HG03103 (cell line): ENCODE measurements around the gene ZFPM1.

ENCODE experiments used
- ATAC-seq: cut with Tn5 transposase; IDR thresholded peaks from one replicate; pipeline ENCODE4 v1.9.1; 2021; ENCODE audit warnings: low read depth; ENCODE audit not compliant: unreplicated experiment

The ZFPM1 gene

DNA sequence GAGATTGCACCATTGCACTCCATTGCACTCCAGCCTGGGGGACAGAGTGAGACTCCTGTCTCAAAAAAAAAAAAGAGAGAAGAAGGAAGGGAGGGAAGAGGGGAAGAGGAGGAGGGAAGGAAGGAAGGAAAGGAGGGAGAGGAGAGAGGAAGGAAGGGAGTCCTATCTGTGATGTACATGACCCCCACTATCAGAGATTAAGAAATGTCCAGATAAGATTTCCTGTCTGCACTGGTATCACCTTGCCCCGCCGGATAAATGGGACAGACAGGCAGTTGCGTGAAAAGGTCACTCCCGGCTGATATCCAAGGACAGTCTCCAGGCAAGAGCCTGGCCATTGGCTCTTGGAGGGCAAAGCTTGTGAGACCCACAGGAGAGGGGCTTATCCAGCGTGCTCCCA is 5.2 kb upstream of the ZFPM1 start:
- ATAC-seq: no peak

DNA sequence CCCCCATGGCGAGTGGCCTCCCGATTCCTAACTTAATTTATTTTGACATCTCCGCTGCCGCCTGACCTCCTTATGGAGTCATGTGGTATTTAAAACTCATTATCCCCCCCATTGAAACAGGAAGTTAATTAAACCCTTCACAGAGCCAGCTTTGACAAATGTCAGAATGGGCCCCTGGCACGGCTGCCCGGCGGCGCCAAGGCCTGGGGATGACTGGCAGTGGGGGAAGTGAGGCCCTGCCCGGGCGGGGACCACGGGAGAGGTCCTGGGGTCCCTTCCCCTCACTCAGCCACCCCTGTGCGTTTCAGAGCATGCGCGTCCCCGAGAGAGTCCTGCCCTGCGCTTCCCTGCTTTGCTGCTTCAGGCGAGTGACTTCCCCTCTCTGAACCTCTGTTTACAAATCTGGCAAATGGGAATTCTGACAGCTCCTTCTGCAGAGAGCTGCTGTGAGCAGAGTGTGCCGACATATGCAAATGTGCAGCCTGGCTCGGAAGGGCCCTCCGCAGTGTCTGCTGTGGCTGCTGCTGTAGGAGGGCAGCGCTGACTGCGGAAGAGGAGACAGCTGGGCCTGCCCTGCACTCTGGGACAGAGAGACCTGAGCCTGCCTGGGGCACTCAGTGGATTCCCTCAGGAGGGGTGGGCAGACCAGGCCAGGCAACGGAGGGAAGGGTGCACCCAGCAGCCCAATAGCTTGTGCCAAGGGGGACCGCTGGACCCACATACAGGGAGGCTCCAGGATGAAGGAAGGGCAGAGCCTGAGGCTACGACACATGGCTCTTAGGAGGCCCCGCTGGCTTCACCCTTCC is 4.4 kb upstream of the ZFPM1 start:
- ATAC-seq: no peak

DNA sequence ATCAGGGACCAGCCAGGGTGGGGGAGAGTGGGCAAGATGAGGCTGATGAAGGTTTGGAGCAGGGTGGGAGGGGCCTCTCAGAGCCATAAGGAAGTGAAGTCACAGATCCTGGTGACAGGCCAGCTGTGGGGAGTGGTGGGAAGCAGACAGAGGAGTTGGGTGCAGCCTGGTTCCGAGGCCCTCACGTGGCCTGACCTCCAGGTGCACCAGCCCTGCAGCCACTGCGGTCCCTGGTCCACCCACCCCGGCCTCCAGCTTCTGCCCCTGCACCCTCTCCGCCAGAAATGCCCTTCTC is 3.9 kb upstream of the ZFPM1 start:
- ATAC-seq: no peak

DNA sequence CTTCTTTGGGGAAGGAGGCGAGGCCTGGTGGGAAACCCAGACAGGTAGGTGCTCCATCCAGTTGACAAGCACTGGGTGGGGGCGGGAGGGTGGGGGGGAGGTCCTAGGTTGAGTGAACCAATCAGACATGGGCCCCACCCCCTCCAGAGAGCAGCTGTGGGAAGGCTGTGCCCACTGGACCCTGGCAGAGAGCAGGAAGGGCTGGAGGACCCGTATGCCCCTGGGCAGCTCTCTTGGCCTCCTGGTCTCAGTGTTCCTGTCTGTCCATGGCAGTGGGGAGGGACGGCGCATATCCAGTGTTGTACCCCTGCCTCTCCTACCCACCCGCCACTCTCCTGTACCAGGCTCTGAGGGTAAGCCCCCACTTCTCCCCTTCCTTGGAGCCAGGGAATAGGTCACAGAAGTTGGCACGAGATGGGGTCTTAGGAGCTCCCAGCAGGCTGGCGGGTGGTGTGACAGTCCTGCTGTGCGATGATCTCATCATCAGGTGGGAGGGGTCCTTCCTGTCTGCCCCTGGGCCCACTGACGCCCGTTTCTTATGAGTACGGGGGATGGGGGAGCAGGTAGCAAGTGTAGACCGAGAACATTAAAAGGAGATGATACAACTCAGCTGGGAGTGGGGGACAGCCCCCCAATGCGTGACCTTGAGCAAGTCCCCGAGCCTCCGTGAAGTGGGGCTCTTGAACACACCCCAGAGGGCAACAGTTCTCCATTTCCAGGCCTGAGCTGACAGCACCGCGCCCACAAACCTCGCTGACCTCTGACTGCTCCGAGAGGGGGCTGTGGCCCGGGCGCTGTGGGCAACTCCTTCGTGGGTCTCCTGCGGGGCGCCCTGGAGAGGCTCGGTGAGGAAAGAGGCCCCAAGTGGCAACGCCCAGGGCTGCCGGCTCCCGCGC is 1.2 kb upstream of the ZFPM1 start:
- no peak for ATAC-seq

DNA sequence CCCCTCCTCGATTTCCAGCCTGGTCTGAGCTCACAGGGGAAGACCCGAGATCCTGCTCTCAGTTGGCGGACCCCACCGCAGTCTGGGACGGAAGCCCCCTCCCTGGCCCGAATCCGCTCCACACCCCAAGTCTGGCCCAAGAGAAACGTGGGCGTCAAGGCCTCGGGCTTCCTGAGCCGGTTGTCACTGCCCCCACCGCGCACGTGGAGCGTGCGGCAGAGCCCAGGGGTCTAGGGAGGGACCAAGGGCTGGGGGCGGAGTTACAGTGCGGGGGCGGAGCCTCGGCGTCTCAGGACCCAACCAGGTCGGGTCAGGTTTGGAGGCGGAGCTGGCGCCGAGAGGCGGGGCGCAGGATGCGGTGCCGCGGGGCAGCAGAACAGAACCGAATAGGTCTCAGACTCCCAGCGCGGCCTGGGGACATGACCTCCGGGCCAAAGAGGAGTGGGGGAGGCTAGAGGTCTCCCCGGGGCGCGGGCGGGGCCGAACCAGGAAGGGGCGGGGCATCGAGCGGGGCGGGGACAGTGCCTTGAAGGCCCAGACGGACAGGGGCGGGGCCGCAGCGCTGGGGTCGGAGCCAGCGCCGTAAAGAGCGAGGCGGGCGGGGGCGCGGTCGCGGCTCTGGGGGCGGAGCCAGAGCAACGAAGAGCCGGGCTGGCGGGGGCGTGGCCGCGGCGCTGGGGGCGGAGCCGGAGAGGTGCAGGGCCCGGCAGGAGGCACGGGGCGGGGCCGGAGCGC is 431 bp upstream of the ZFPM1 start:
- ATAC-seq: peak; percentile 57

DNA sequence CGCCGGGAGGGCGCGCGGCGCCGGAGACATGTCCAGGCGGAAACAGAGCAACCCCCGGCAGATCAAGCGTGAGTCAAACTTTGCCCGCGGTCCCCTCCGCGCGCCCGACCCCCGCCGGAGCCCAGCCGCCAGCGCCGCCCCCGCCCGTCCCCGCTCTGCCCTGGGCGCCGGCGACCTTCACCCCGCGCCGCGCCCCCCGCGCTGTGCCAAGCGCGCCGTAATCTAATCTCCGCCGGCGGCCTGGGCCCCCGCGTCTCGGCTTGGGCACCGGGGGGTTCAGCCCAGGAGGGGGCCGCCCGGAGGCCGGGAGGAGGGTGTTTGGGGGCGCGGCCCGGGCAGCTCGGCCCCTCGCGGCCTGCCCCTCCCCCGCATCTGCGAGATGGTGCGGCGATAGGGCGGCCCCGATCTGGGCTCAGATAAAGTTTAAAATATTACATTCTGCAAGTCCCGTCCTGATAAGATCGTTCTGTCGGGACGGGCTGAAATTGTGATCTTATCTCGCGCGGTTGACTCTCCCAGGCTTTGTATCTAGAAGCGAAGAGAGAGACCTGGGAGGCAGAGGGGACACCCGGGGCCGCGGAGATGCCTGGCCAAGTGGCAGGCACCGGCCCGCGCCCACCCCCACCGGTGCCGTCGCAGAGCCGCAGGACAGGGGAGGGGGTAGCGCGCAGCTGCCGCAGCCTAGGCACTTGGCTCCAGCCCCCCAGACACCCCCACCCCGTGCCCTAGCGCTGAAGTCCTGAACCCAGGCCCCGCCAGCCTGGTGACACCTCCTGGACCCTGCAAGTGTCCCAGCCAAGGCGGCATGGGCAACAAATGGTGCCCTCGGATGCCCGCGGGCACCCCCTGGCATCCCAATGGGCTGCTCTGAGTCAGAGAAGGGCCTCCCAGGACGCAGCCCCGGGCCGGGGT is 787 bp downstream of the ZFPM1 start:
- ATAC-seq: no peak

DNA sequence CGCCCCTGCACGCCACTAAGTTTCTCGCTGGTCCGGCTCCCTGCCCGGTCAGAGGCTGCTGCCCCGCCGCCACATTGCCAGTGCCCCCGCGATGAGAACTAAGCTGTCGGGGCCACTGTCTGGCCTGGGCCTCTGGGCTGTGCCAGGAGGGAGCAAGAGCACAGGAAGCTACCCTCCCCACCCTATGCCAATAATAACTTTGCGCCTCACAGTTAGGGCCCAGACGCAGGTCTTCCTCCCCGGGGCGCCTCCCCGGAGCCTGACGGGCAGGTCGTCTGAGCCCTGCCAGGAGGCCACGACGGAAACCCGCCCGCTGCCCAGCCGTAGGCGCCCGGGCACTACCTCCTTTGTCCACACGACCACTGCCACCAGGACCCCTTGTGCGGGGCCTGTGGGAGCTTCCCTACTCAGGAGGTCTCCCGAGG is 1.5 kb downstream of the ZFPM1 start:
- no peak for ATAC-seq

DNA sequence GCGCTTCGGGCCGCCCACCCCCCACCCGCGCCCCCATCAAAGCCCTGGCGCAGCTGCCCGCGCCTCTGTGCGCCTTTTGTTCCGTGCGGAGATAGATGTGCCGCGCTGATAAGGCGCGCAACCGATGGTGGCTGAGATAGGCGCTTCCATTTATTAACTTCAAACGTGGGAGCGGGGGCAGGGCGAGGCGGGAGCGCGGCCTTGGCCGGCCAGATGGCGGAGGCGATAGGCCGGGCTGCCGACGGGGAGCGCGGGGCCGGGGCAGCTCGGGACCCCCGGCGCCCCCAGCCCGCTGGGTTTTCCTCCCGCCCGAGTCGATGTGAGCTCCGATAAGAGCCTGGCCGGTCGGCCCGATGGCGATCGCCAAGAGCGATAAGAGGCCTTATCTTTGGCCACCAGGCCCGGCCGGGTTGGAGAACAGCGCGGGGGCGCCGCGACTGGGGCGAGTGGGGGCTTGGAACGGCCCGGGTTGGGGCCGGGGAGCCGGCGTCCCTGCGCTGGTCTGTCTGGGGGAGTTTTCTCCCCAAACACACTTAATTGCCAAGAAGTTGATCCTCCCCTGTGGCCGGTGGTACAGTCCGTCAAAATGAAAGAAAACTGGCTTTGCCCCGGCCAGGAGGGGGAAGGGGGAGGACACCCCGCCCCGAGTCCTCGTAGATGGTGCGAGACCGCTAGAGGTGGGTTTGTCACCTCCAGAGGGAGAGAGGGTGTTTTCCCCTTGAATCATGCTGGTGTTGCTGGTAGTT is 2.7 kb downstream of the ZFPM1 start:
- no peak for ATAC-seq

DNA sequence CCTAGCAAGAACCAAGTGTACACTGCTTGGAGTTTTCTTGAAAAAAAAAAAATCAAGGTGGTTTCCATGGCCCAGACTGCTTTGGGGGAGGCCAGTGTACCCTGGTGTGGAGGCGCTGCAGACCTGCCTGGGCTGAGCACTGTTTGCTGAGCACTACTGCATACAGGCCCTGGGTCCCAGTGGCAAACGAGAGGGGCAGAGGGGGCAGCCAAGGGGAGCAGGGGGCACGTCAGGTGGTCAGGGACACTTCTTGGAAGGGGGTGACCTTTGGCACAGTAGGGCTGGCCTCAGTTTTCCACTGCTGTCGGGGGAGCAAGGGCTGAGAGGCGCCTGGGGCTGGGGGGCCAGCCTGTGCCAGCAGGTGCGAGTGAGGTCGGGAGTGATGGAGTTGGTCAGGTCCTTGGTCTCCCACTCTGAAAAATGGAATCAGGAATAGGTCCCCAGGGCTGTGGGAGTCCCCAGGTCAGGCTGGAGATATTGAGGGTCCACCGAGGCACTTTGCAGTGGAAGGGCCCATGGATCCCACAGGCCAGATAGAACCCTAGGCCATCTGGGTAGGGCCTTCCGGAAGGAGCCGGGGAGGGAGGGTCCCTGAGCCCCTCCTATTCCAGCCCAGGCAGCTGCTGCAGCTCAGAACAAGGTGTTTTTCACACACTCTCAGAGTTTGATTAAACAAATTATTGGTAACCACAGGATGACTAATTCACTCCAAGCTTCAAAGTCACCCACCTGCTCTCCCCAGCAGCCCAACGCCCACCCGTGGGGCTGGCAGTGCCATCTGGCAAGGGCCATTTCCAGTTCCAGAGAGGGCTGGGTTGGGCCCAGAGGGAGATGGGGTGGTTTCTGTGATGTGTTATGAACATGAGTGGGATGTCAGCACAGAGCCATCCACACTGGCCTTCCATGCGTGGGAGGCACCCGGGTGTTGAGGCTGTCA is 3.5 kb downstream of the ZFPM1 start:
- no peak for ATAC-seq

DNA sequence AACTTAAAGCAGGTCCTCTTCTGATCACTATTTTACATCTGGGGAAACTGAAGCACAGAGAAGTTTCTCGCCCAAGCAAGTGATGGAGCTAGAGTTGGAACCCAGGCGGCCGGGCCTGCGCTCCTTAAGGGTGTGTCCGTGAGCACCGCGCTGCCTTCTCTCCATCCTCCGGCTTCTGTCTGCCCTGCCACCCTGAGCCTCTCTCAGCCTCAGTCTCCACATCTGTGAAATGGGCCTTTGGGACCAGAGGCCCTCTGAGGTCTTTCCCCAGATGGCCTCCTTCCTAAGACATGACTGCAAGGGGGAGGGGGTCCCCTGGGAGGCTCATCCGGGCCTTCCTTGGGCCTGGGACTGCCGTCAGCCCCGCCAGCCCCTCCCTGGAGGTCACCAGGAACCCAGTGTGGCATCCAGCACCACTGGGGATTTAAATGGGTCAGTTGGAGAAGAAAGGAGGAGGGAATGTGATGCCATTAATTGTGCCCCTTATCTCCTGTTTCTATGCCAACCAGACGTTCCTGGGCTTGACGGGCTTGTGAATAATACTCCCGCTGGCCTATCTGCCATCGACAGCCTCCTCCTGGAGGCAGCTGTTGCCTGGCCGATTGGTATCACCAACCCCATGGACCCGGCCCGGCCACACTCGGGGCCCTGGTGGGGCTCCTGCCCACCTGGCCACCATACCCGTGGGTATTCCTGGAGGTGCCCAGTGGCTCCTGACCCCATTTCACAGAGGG is 5.1 kb downstream of the ZFPM1 start:
- ATAC-seq: no peak

DNA sequence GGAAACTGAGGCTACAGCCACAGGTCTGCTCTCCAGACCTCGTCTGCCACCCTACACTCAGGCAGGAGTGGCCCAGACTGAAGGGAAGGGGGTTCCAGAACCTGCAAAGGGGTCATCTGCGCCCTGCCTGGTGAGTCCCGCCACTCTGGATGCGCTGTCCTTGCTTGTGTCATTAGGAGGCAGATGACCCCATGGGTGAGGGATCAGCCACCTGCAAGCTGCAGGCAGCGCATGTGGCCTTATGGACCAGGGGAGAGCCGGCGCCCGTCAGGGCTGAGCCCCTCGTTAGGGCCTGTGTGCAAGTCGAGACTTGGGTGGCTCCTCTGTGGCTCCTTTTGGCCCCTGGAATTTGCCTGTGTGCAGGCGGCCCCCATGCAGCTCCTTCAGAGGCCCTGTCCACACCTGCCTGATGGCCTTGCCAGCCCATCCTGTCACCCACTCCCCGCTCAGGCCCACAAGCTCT is 5.7 kb downstream of the ZFPM1 start:
- no peak for ATAC-seq

DNA sequence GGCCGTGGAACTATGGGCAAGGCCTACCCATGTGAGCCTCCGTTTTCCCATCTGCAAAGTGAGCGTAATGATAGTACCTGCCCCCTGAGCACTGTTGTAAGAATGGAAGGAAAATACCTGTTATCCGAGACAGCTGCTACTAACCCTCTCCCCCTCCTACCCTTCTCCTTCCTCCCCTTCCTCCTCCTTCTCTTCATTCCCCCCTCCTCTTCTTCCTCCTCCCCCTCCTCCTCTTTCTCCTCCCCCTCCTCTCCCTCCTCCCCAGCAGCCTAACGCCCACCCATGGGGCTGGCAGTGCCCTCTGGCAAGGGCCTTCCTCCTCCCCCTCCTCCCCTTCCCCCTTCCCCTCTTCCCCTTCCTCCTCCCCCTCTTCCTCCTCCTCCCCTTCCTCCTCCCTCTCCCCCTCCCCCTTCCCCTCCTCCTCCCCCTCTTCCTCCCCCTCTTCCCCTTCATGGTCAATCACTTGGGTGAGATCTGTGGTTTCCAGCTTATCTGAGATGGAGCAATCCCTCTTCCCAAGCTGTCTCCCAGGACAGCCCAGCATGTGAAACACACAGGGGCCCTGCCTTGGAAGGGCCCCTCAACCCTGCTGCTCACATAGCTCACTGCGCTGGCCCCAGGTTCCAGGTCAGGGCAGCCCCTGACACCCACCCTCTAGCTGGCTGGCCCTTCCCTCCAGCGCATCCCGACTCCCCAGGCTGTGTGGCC is 6.4 kb downstream of the ZFPM1 start:
- no peak for ATAC-seq

DNA sequence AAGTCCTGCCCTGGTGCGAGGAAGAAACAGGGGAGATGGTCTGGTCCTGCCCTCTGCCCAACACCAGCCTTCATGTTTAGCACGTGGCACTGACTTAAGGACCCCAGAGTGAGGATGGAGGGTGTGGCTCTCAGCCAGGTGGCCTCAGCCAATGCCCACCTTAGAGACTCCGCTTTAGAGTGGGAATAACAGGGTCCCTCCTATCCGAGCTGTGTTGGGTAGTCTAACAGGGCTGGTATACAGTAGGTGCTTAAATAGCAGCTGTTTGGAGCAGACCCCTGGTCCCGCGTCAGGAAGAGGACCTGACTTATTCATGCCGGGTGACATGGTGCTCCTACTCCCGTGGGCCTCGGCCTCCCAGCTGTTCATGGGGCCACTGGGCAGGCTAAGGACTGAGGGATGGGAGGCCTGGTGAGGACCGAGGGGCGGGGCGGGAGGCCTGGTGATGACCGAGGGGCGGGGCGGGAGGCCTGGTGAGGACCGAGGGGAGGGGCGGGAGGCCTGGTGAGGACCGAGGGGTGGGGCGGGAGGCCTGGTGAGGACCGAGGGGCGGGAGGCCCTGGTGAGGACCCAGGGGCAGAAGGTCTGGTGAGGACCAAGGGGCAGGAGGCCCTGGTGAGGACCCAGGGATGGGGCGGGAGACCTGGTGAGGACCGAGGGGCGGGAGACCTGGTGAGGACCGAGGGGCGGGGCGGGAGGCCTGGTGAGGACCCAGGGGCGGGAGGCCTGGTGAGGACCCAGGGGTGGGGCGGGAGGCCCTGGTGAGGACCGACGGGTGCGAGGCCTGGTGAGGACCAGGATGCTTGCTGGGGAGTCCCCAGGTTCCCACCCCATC is 7.6 kb downstream of the ZFPM1 start:
- ATAC-seq: no peak

DNA sequence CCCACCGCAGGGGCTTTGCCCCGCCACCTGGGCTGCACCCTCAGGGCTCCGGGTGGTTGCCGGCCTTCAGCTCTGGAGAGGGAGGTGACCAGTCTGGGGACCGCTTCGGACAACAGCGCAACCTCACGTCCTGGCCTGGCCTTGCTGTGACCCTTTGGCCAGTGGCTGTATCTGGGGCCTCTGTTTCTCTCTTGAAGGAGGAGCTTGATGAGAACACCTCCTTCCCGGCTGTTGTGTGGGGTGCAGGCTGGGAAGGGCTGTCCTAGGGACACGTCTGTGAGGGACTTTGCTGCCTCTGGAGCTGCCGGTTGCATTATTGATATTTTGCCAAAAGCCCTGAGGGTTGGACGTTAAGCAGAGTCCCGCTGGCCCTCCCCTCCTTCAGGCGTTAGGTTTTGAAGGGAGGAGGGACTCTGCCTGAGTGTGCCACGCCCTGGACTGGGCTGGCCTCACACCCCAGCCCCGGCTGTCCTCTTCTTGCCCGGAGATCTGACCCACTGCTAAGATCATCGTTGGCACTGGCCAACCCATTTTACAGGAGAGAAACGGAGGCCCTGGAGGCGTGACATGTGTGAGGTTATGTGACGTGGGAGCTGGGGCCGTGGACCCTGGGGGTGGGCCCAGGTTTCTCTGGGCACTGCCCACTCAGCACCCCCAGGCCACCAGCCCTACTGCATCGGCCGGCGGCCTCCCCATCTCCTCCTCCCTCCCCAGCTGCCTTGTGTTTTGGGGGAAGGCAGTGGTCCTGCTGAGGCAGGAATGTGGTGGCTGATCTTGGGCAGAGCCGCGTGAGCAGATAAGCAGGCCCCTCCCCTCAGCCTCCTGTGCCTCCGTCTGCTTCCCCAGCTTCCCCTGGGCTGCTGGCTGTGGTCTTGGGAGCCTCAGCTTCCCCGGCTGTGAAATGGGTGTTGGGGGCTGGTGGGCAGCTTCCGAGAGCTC is 8.5 kb downstream of the ZFPM1 start:
- no peak for ATAC-seq

DNA sequence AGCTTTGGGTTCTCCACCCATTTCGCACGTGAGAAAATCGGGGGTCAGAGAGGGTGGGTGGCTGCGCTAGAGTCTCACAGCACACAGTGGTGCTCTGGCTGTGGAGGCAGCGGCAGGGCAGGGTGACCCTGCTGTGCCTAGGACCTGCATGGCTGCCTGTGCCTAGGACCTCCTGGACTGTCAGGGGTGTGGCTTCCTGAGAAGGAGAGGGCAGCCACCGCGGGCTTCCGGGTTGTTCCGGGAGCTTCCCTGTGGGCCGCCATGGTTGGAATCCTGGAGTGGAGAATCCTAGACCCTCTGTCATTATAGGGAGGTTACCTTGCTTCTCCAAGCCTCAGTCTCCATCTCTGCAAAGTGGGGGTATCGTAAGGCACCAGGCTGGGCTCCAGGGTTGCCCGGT is 9.3 kb downstream of the ZFPM1 start:
- no peak for ATAC-seq
